Fibroblast of skin of abdomen (primary cell): ENCODE results near the gene KDM4F. TPM values are rescaled to one million over a fixed set of nuclear protein-coding genes. Genes with fewer than 3 reads are reported as not detected.
"Not testable (repeated sequence)": the region's sequence is repeated elsewhere in the genome, so short reads cannot be mapped to it uniquely, and the experiment has no call there.

Source experiments
- DNase-seq: peaks from one replicate; pipeline ENCODE4 v3.0.0-alpha.2; 2013
- polyA plus RNA-seq, 2 experiments: library from polyadenylated mRNA; unstranded; fragments of 120-200 nt; gene quantifications; one replicate each; pipeline ENCODE4 v1.2.1, GENCODE V29; 2013; ENCODE audit not compliant: insufficient read length in 2 of 2

Gene KDM4F
- polyA plus RNA-seq (2013, experiment 1 of 2; ENCODE audit: insufficient read length): not detected
- not detected for polyA plus RNA-seq (2013, experiment 2 of 2; ENCODE audit: insufficient read length)

GRCh38 chr11:95049122-95049521 is at the start of gene KDM4F:
Gene KDM4F (plus strand): TSS chr11:95049422.
- not testable (repeated sequence) for DNase-seq

- DNase-seq: no peak
Measured at GRCh38 chr11:95003716-95004115, 45.5 kb upstream of the KDM4F start.

GRCh38 chr11:95005642-95006041 is 43.6 kb upstream of the KDM4F start:
- DNase-seq: no peak

- no peak for DNase-seq
Measured at GRCh38 chr11:95011376-95011775, 37.8 kb upstream of the KDM4F start.

- no peak for DNase-seq
Measured at GRCh38 chr11:95014184-95014821, 34.9 kb upstream of the KDM4F start.

GRCh38 chr11:95016139-95016538 is 33.1 kb upstream of the KDM4F start:
- no peak for DNase-seq

GRCh38 chr11:95021468-95021867 is 27.8 kb upstream of the KDM4F start:
- not testable (repeated sequence) for DNase-seq

- DNase-seq: no peak
Measured at GRCh38 chr11:95024958-95025357, 24.3 kb upstream of the KDM4F start, which contains the start of gene KDM4E. Gene KDM4E (plus strand): TSS chr11:95025258. CDS start chr11:95025558, 300 bp downstream.

- DNase-seq: not testable (repeated sequence)
Measured at GRCh38 chr11:95025594-95025993, 23.6 kb upstream of the KDM4F start.

- no peak for DNase-seq
Measured at GRCh38 chr11:95028357-95028756, 20.9 kb upstream of the KDM4F start.

- no peak for DNase-seq
Measured at GRCh38 chr11:95033051-95033450, 16.2 kb upstream of the KDM4F start.

- no peak for DNase-seq
Measured at GRCh38 chr11:95035316-95035715, 13.9 kb upstream of the KDM4F start.

- DNase-seq: peak; percentile 9
Measured at GRCh38 chr11:95037356-95038035, 11.7 kb upstream of the KDM4F start.

GRCh38 chr11:95042239-95042638 is 7.0 kb upstream of the KDM4F start:
- no peak for DNase-seq

GRCh38 chr11:95042906-95043305 is 6.3 kb upstream of the KDM4F start:
- DNase-seq: no peak

- DNase-seq: no peak
Measured at GRCh38 chr11:95044010-95044409, 5.2 kb upstream of the KDM4F start.

GRCh38 chr11:95045812-95046211 is 3.4 kb upstream of the KDM4F start:
- no peak for DNase-seq

- DNase-seq: no peak
Measured at GRCh38 chr11:95050595-95051202, 1.5 kb downstream of the KDM4F start.

- DNase-seq: no peak
Measured at GRCh38 chr11:95054356-95054755, 5.1 kb downstream of the KDM4F start.

GRCh38 chr11:95055283-95055897 is 6.2 kb downstream of the KDM4F start:
- DNase-seq: no peak

GRCh38 chr11:95057959-95058358 is 8.7 kb downstream of the KDM4F start:
- no peak for DNase-seq

GRCh38 chr11:95058621-95059020 is 9.4 kb downstream of the KDM4F start:
- peak; percentile 74 for DNase-seq

- DNase-seq: no peak
Measured at GRCh38 chr11:95059046-95059445, 9.8 kb downstream of the KDM4F start.
